OCI-LY3 (cell line): ENCODE results near the gene GATM.

Experiments
- CTCF ChIP-seq: fragments of 200-600, 300-600 bp; sonication (generic); IDR thresholded peaks from 2 replicates; pipeline ENCODE4 v1.5.1; 2014; ENCODE audit warnings: antibody characterized with exemption, low read length, low read depth
- EZH2phosphoT487 ChIP-seq: fragments of 200-600 bp; shearing (Covaris generic); IDR thresholded peaks from 2 replicates; pipeline ENCODE4 v1.6.1; 2018; ENCODE audit warnings: antibody characterized with exemption, mixed run types, low read depth

DNA sequence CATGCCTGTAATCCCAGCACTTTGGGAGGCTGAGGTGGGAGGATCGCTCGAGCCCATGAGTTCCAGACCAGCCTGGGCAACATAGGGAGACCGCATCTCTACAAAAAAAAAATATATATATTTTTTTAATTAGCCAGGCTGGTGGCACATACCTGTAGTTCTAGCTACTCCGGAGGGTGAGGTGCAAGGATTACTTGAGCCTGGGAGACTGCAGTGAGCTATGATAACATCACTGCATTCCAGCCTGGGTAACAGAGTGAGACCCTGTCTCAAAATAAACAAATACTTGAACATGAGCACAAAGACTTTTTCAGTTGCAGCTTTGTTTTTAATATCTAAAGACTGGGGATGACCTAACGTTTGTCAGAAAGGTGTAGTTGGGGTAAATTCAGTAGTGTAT is 31.3 kb upstream of the GATM start:
- TF ChIP-seq CTCF (no peak), EZH2phosphoT487 (no peak)
